GM23338 (cell line): ENCODE results near the gene BRSK2. TPM values are rescaled to one million over a fixed set of nuclear protein-coding genes. Genes with fewer than 3 reads are reported as not detected.

ENCODE experiments used
- ATAC-seq: fragments of 200-7000 bp; cut with Tn5 transposase; 3 replicates; pipeline ENCODE4 v1.9.1; 2020
- DNase-seq: peaks from one replicate; pipeline ENCODE4 v3.0.0-alpha.2; 2015; ENCODE audit warnings: low spot score
- H2AFZ ChIP-seq: fragments of 200-600 bp; sonication (generic); 2 replicates; pipeline ENCODE4 v1.8.0; 2016; ENCODE audit warnings: antibody characterized with exemption, mild to moderate bottlenecking, moderate library complexity
- H3F3A ChIP-seq: fragments of 200-600 bp; sonication (generic); replicated peaks from 2 replicates; pipeline ENCODE4 v1.8.0; 2017; ENCODE audit warnings: antibody characterized with exemption, mixed run types, low read depth
- H3K27ac ChIP-seq: fragments of 200-600 bp; sonication (generic); 2 replicates; pipeline ENCODE4 v1.6.1; 2016; ENCODE audit warnings: low read depth
- H3K27me3 ChIP-seq: fragments of 200-600 bp; sonication (generic); 2 replicates; pipeline ENCODE4 v1.8.0; 2016; ENCODE audit warnings: mild to moderate bottlenecking, mixed run types, moderate library complexity; ENCODE audit not compliant: insufficient read depth
- H3K36me3 ChIP-seq: fragments of 200-600 bp; sonication (generic); 2 replicates; pipeline ENCODE4 v1.8.0; 2016; ENCODE audit warnings: mild to moderate bottlenecking; ENCODE audit not compliant: insufficient read depth
- H3K4me1 ChIP-seq: fragments of 200-600 bp; sonication (generic); 2 replicates; pipeline ENCODE4 v1.8.0; 2016; ENCODE audit warnings: mild to moderate bottlenecking, moderate library complexity; ENCODE audit not compliant: insufficient read depth
- H3K4me2 ChIP-seq: fragments of 200-600 bp; sonication (generic); 2 replicates; pipeline ENCODE4 v1.7.1; 2017; ENCODE audit warnings: mixed run types
- H3K4me3 ChIP-seq: fragments of 200-600 bp; sonication (generic); 2 replicates; pipeline ENCODE4 v1.6.1; 2016; ENCODE audit warnings: mixed run types
- H3K79me2 ChIP-seq: fragments of 200-600 bp; sonication (generic); replicated peaks from 2 replicates; pipeline ENCODE4 v1.8.0; 2017; ENCODE audit warnings: mild to moderate bottlenecking; ENCODE audit not compliant: insufficient read depth
- H3K9me2 ChIP-seq: fragments of 200-600 bp; sonication (generic); 2 replicates; pipeline ENCODE4 v1.8.0; 2017; ENCODE audit not compliant: insufficient read depth
- H4K20me1 ChIP-seq: fragments of 200-600 bp; sonication (generic); replicated peaks from 2 replicates; pipeline ENCODE4 v1.8.0; 2017; ENCODE audit warnings: mild to moderate bottlenecking; ENCODE audit not compliant: insufficient read depth
- H3K27ac Mint-ChIP-seq: 2 replicates; pipeline ENCODE4 v1.8.0; 2020; ENCODE audit warnings: inconsistent platforms, mild to moderate bottlenecking, moderate library complexity, mixed read lengths
- H3K27me3 Mint-ChIP-seq: 3 replicates; pipeline ENCODE4 v1.8.0; 2022; ENCODE audit warnings: low read depth, mild to moderate bottlenecking, moderate library complexity, mixed read lengths, inconsistent platforms; ENCODE audit not compliant: insufficient read depth, poor library complexity
- H3K36me3 Mint-ChIP-seq: 3 replicates; pipeline ENCODE4 v1.8.0; 2021; ENCODE audit warnings: low read depth, mild to moderate bottlenecking, inconsistent platforms, moderate library complexity, mixed read lengths
- H3K4me1 Mint-ChIP-seq: 3 replicates; pipeline ENCODE4 v1.8.0; 2020; ENCODE audit warnings: mild to moderate bottlenecking, inconsistent platforms, mixed read lengths
- H3K4me3 Mint-ChIP-seq: 3 replicates; pipeline ENCODE4 v1.8.0; 2021; ENCODE audit warnings: moderate library complexity, mild to moderate bottlenecking, inconsistent platforms, mixed read lengths
- H3K9me3 Mint-ChIP-seq: 3 replicates; pipeline ENCODE4 v1.8.0; 2020; ENCODE audit warnings: moderate library complexity, mild to moderate bottlenecking, inconsistent platforms, mixed read lengths
- CREB1 ChIP-seq: fragments of 250-450 bp; sonication (Bioruptor Pico); IDR thresholded peaks from 2 replicates; pipeline ENCODE4 v1.5.0; 2020; ENCODE audit warnings: low read depth, mild to moderate bottlenecking, moderate library complexity
- ETS1 ChIP-seq: IDR thresholded peaks from 2 replicates; pipeline ENCODE4 v1.6.1; 2016; ENCODE audit warnings: antibody characterized with exemption
- EZH2phosphoT487 ChIP-seq: fragments of 200-600 bp; sonication (generic); IDR thresholded peaks from one replicate; pipeline ENCODE4 v1.8.1; 2018; ENCODE audit warnings: antibody characterized with exemption; ENCODE audit not compliant: unreplicated experiment
- JUNB ChIP-seq: IDR thresholded peaks from one replicate; pipeline ENCODE4 v1.6.1; 2016; ENCODE audit warnings: antibody characterized with exemption; ENCODE audit not compliant: unreplicated experiment
- NANOG ChIP-seq: IDR thresholded peaks from 2 replicates; pipeline ENCODE4 v1.6.1; 2016; ENCODE audit warnings: antibody characterized with exemption, borderline replicate concordance
- POLR2AphosphoS5 ChIP-seq: IDR thresholded peaks from 2 replicates; pipeline ENCODE4 v1.6.1; 2016; ENCODE audit warnings: antibody characterized with exemption, low read depth
- STAT1 ChIP-seq: IDR thresholded peaks from one replicate; pipeline ENCODE4 v1.6.1; 2016; ENCODE audit warnings: antibody characterized with exemption; ENCODE audit not compliant: unreplicated experiment
- ZNF114 ChIP-seq: fragments of 250-450 bp; sonication (Bioruptor Pico); IDR thresholded peaks from 2 replicates; pipeline ENCODE4 v1.5.0; 2020; ENCODE audit warnings: mild to moderate bottlenecking, moderate library complexity
- ZNF331 ChIP-seq: fragments of 250-450 bp; sonication (Bioruptor Pico); IDR thresholded peaks from 2 replicates; pipeline ENCODE4 v1.5.0; 2020; ENCODE audit warnings: low read depth, mild to moderate bottlenecking, moderate library complexity
- ZNF462 ChIP-seq: fragments of 250-450 bp; sonication (Bioruptor Pico); IDR thresholded peaks from 2 replicates; pipeline ENCODE4 v1.5.0; 2020; ENCODE audit warnings: mild to moderate bottlenecking, moderate library complexity
- polyA plus RNA-seq: library from polyadenylated mRNA; unstranded; fragments of >200 nt; fragmentation: Nextera tagmentation; extraction: Ambion mirVana; gene quantifications from 2 replicates; pipeline ENCODE4 v1.2.1, GENCODE V29; 2016
- total RNA-seq: library from RNA; depleted of rRNA; stranded (reverse); fragments of >200 nt; shearing (Covaris generic); gene quantifications from 2 replicates; pipeline ENCODE4 v1.2.3, GENCODE V29; 2014

Gene BRSK2
- total and polyA plus RNA-seq, 2 experiments from 2014 or later: 7.2 to 20.3 TPM

GRCh38 chr11:1470681-1471611 lies 81.2 kb downstream of the BRSK2 start:
- no peaks in the 10 kb centered on the region for H3K4me1 ChIP-seq
- H3K36me3 ChIP-seq: no peaks in the 10 kb centered on the region
- TF ChIP-seq EZH2phosphoT487 (no peak), JUNB (no peak)
- DNase-seq: no peak
- H3K79me2 ChIP-seq: no peaks in the 10 kb centered on the region
- no peaks in the 10 kb centered on the region for H3K9me3 Mint-ChIP-seq
- no peak overlapping the region for H3K4me3 ChIP-seq
- H3K27me3 ChIP-seq: no peaks in the 10 kb centered on the region
- H2AFZ ChIP-seq: no peak overlapping the region
- H3K4me1 Mint-ChIP-seq: no peaks in the 10 kb centered on the region; the same call in 2 of the 3 replicates
- H3K27ac ChIP-seq: no peak overlapping the region
- H3K36me3 Mint-ChIP-seq: no peaks in the 10 kb centered on the region
- H3K4me3 Mint-ChIP-seq: no peak overlapping the region
- peaks cover 5% of the 10 kb centered on the region for H3K27me3 Mint-ChIP-seq
- ATAC-seq: no peak
- no peak overlapping the region for H3K4me2 ChIP-seq
- H3K9me2 ChIP-seq: no peaks in the 10 kb centered on the region
- peaks cover 7% of the 10 kb centered on the region for H4K20me1 ChIP-seq
- no peaks in the 10 kb centered on the region for H3F3A ChIP-seq
- no peak overlapping the region for H3K27ac Mint-ChIP-seq

DNA sequence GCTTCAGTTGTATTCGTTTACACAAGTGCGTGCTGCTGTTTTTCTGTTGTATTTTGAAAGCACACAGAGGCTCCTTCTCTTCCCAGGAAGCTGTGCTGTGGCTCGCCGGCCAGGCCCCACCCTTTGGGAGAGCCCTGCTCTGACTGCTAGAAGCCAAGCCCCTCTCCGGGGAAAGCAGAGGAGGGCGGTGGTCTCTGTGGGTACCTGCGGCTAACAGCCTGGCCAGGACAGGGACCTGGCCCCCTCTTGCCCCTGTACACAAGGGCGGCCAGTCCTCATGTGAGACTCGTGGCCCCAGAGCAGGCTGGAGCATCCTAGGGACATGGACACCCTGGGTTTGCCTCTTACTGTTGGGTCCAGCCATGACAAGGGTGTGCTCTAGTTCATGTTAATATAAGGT lies 82.0 kb downstream of the BRSK2 start:
- Mint-ChIP-seq H3K36me3 (no peaks in the 10 kb centered on the region), H3K27ac (no peak overlapping the region), H3K4me3 (no peak overlapping the region), H3K9me3 (no peaks in the 10 kb centered on the region), H3K27me3 (peaks cover 5% of the 10 kb centered on the region), H3K4me1 (no peaks in the 10 kb centered on the region; the same call in 2 of the 3 replicates)
- ATAC-seq: no peak
- H3K4me2 ChIP-seq: no peak overlapping the region
- H3K36me3 ChIP-seq: no peaks in the 10 kb centered on the region
- H3K79me2 ChIP-seq: no peaks in the 10 kb centered on the region
- H4K20me1 ChIP-seq: peaks cover 7% of the 10 kb centered on the region
- no peaks in the 10 kb centered on the region for H3F3A ChIP-seq
- TF ChIP-seq CREB1 (CRISPR knock-in tag) (no peak), NANOG (no peak), POLR2AphosphoS5 (no peak), ZNF331 (no peak), ETS1 (no peak), STAT1 (no peak), ZNF114 (CRISPR knock-in tag) (no peak), ZNF462 (CRISPR knock-in tag) (no peak)
- no peak for DNase-seq
- H3K4me1 ChIP-seq: no peaks in the 10 kb centered on the region
- H3K9me2 ChIP-seq: no peaks in the 10 kb centered on the region
- H3K27me3 ChIP-seq: no peaks in the 10 kb centered on the region
- H3K4me3 ChIP-seq: no peak overlapping the region
- no peak overlapping the region for H3K27ac ChIP-seq
- H2AFZ ChIP-seq: no peak overlapping the region
